ENCODE data around the gene THSD4. TPM values are rescaled to one million over a fixed set of nuclear protein-coding genes. Genes with fewer than 3 reads are reported as not detected.

The THSD4 gene
- polyA plus RNA-seq, 1 donor from 2014 or later = 0.46 TPM

GRCh38 chr15:71677766-71678165 lies 562.5 kb downstream of the THSD4 start:
- Histone ChIP-seq H3K9ac (ENCODE audit: low read length) (no peak overlapping the region), H3K27ac (ENCODE audit: low read length) (no peak overlapping the region), H3K9me3 (ENCODE audit: low read length) (no peaks in the 10 kb centered on the region), H3K4me2 (ENCODE audit: low read length) (no peak overlapping the region), H3K36me3 (ENCODE audit: insufficient read depth, low read length) (no peaks in the 10 kb centered on the region), H3K9me2 (ENCODE audit: insufficient read depth, low read length) (no peaks in the 10 kb centered on the region), H3K4me3 (ENCODE audit: low read length) (no peak overlapping the region), H3K27me3 (ENCODE audit: insufficient read depth, low read depth, low read length) (no peaks in the 10 kb centered on the region), H4K20me1 (ENCODE audit: insufficient read depth) (no peaks in the 10 kb centered on the region), H3F3A (ENCODE audit: insufficient read depth, low read length, poor library complexity, severe bottlenecking) (no peaks in the 10 kb centered on the region), H3K79me2 (replicated peaks; ENCODE audit: insufficient read depth, low read length) (no peaks in the 10 kb centered on the region), H2AFZ (ENCODE audit: low read depth, low read length) (no peak overlapping the region)
- TF ChIP-seq EP300 (conservative IDR thresholded peaks at IDR 0.05; ENCODE audit: poor library complexity, severe bottlenecking) = no peak
- no peak for TF ChIP-seq POLR2AphosphoS5 (IDR thresholded peaks at IDR 0.05)
- TF ChIP-seq TAF1 (IDR thresholded peaks at IDR 0.05; ENCODE audit: low read depth) = no peak
- TF ChIP-seq MXI1 (conservative IDR thresholded peaks at IDR 0.05; ENCODE audit: poor library complexity, severe bottlenecking) = no peak
- no peak for TF ChIP-seq EZH2 (IDR thresholded peaks at IDR 0.05; ENCODE audit: borderline replicate concordance, insufficient read depth, low read length, poor library complexity, severe bottlenecking)
- peak; percentile 30 for TF ChIP-seq REST (IDR thresholded peaks at IDR 0.05; ENCODE audit: borderline replicate concordance)
- TF ChIP-seq CTCF (IDR thresholded peaks at IDR 0.05; ENCODE audit: poor library complexity, severe bottlenecking) = no peak

GRCh38 chr15:71678191-71678590 lies 562.9 kb downstream of the THSD4 start:
- Histone ChIP-seq H3K27me3 (ENCODE audit: insufficient read depth, low read depth, low read length) (no peaks in the 10 kb centered on the region), H3K36me3 (ENCODE audit: insufficient read depth, low read length) (no peaks in the 10 kb centered on the region), H3K79me2 (replicated peaks; ENCODE audit: insufficient read depth, low read length) (no peaks in the 10 kb centered on the region), H3K4me2 (ENCODE audit: low read length) (no peak overlapping the region), H3K9me3 (ENCODE audit: low read length) (no peaks in the 10 kb centered on the region), H2AFZ (ENCODE audit: low read depth, low read length) (no peak overlapping the region), H3K4me3 (ENCODE audit: low read length) (no peak overlapping the region), H3K9ac (ENCODE audit: low read length) (no peak overlapping the region), H4K20me1 (ENCODE audit: insufficient read depth) (no peaks in the 10 kb centered on the region), H3F3A (ENCODE audit: insufficient read depth, low read length, poor library complexity, severe bottlenecking) (no peaks in the 10 kb centered on the region), H3K9me2 (ENCODE audit: insufficient read depth, low read length) (no peaks in the 10 kb centered on the region), H3K27ac (ENCODE audit: low read length) (no peak overlapping the region)
- TF ChIP-seq MXI1 (conservative IDR thresholded peaks at IDR 0.05; ENCODE audit: poor library complexity, severe bottlenecking) (no peak), SMC3 (conservative IDR thresholded peaks at IDR 0.05; ENCODE audit: poor library complexity) (no peak)

- no peak overlapping the region for H3K4me2 ChIP-seq (ENCODE audit: low read length)
- H3K36me3 ChIP-seq (ENCODE audit: insufficient read depth, low read length) = no peaks in the 10 kb centered on the region
- H2AFZ ChIP-seq (ENCODE audit: low read depth, low read length) = no peak overlapping the region
- H3F3A ChIP-seq (ENCODE audit: insufficient read depth, low read length, poor library complexity, severe bottlenecking) = no peaks in the 10 kb centered on the region
- H3K9me2 ChIP-seq (ENCODE audit: insufficient read depth, low read length) = no peaks in the 10 kb centered on the region
- no peak for TF ChIP-seq CTCF (IDR thresholded peaks at IDR 0.05; ENCODE audit: poor library complexity, severe bottlenecking)
- no peak for TF ChIP-seq REST (IDR thresholded peaks at IDR 0.05; ENCODE audit: borderline replicate concordance)
- TF ChIP-seq SMC3 (conservative IDR thresholded peaks at IDR 0.05; ENCODE audit: poor library complexity) = no peak
- no peak for TF ChIP-seq MXI1 (conservative IDR thresholded peaks at IDR 0.05; ENCODE audit: poor library complexity, severe bottlenecking)
- no peak for TF ChIP-seq EZH2 (IDR thresholded peaks at IDR 0.05; ENCODE audit: borderline replicate concordance, insufficient read depth, low read length, poor library complexity, severe bottlenecking)
- no peak for TF ChIP-seq TAF1 (IDR thresholded peaks at IDR 0.05; ENCODE audit: low read depth)
- TF ChIP-seq RAD21 (conservative IDR thresholded peaks at IDR 0.05) = no peak
- TF ChIP-seq POLR2AphosphoS5 (IDR thresholded peaks at IDR 0.05) = no peak
- TF ChIP-seq EP300 (conservative IDR thresholded peaks at IDR 0.05; ENCODE audit: poor library complexity, severe bottlenecking) = no peak
- H3K4me3 ChIP-seq (ENCODE audit: low read length) = no peak overlapping the region
- no peaks in the 10 kb centered on the region for H3K79me2 ChIP-seq (replicated peaks; ENCODE audit: insufficient read depth, low read length)
- no peaks in the 10 kb centered on the region for H3K9me3 ChIP-seq (ENCODE audit: low read length)
- H3K9ac ChIP-seq (ENCODE audit: low read length) = no peak overlapping the region
- no peak overlapping the region for H3K27ac ChIP-seq (ENCODE audit: low read length)
- H3K27me3 ChIP-seq (ENCODE audit: insufficient read depth, low read depth, low read length) = no peaks in the 10 kb centered on the region
- H4K20me1 ChIP-seq (ENCODE audit: insufficient read depth) = no peaks in the 10 kb centered on the region
Measured at GRCh38 chr15:71678605-71679004, 563.3 kb downstream of the THSD4 start.

Measured in neural cell (in vitro differentiated cells).